OCI-LY1 (cell line): ENCODE measurements around the gene KBTBD2.

Experiments used
- H2AFZ ChIP-seq: fragments of 200-600 bp; sonication (generic), shearing (Covaris generic); 2 replicates; pipeline ENCODE4 v1.6.0; 2014; ENCODE audit warnings: antibody characterized with exemption, mild to moderate bottlenecking, low read length
- H3F3A ChIP-seq: fragments of 200-600 bp; sonication (generic), shearing (Covaris generic); 2 replicates; pipeline ENCODE4 v1.6.0; 2014; ENCODE audit warnings: mild to moderate bottlenecking, antibody characterized with exemption, low read length, moderate library complexity; ENCODE audit not compliant: insufficient read depth
- H3K27ac ChIP-seq: fragments of 200-600 bp; sonication (generic); 2 replicates; pipeline ENCODE4 v1.5.1; 2014; ENCODE audit warnings: low read length, mixed run types, mild to moderate bottlenecking, low read depth; ENCODE audit not compliant: poor library complexity, severe bottlenecking
- H3K27me3 ChIP-seq: fragments of 200-600 bp; sonication (generic); 2 replicates; pipeline ENCODE4 v1.6.0; 2014; ENCODE audit warnings: antibody characterized with exemption, mild to moderate bottlenecking, low read length, moderate library complexity; ENCODE audit not compliant: insufficient read depth
- H3K36me3 ChIP-seq: fragments of 200-600 bp; sonication (generic); 2 replicates; pipeline ENCODE4 v1.6.1; 2014; ENCODE audit warnings: mild to moderate bottlenecking, antibody characterized with exemption, low read length, moderate library complexity, mixed read lengths; ENCODE audit not compliant: insufficient read depth
- H3K4me1 ChIP-seq: fragments of 200-600 bp; sonication (generic); 2 replicates; pipeline ENCODE4 v1.5.1; 2014; ENCODE audit warnings: mild to moderate bottlenecking, low read length, moderate library complexity; ENCODE audit not compliant: insufficient read depth, severe bottlenecking
- H3K4me2 ChIP-seq: fragments of 200-600 bp; sonication (generic), shearing (Covaris generic); 2 replicates; pipeline ENCODE4 v1.6.1; 2014; ENCODE audit warnings: low read length
- H3K4me3 ChIP-seq: fragments of 200-600 bp; sonication (generic); 2 replicates; pipeline ENCODE4 v1.5.1; 2014; ENCODE audit warnings: low read length, low read depth, mild to moderate bottlenecking, mixed read lengths; ENCODE audit not compliant: poor library complexity, severe bottlenecking
- H3K79me2 ChIP-seq: fragments of 200-600 bp; shearing (Covaris generic); 2 replicates; pipeline ENCODE4 v1.6.1; 2016; ENCODE audit warnings: mixed run types, low read length, mixed read lengths; ENCODE audit not compliant: insufficient read depth
- H3K9ac ChIP-seq: fragments of 200-600 bp; sonication (generic), shearing (Covaris generic); 2 replicates; pipeline ENCODE4 v1.6.1; 2014; ENCODE audit warnings: mild to moderate bottlenecking, low read length, mixed read lengths
- H3K9me2 ChIP-seq: fragments of 200-600 bp; sonication (generic), shearing (Covaris generic); 2 replicates; pipeline ENCODE4 v1.6.1; 2014; ENCODE audit warnings: low read depth, mild to moderate bottlenecking, low read length, mixed read lengths
- H3K9me3 ChIP-seq: fragments of 200-600 bp; shearing (Covaris generic); 2 replicates; pipeline ENCODE4 v1.6.1; 2014; ENCODE audit warnings: low read length, mixed read lengths
- H4K20me1 ChIP-seq: fragments of 200-600 bp; sonication (generic), shearing (Covaris generic); 2 replicates; pipeline ENCODE4 v1.6.0; 2016; ENCODE audit warnings: mild to moderate bottlenecking, low read length; ENCODE audit not compliant: insufficient read depth
- EZH2 ChIP-seq: fragments of 200-600 bp; sonication (generic), shearing (Covaris generic); IDR thresholded peaks from 2 replicates; pipeline ENCODE4 v1.8.0; 2017; ENCODE audit warnings: borderline replicate concordance, mixed run types, mild to moderate bottlenecking, antibody characterized with exemption, low read length, moderate library complexity, mixed read lengths
- TF ChIP-seq, protein P1 (sequence below): fragments of 200-600 bp; sonication (generic), shearing (Covaris generic); IDR thresholded peaks from 2 replicates; pipeline ENCODE4 v1.5.1; 2017; ENCODE audit warnings: mild to moderate bottlenecking, antibody characterized with exemption, low read length, moderate library complexity, mixed read lengths

The KBTBD2 gene

DNA sequence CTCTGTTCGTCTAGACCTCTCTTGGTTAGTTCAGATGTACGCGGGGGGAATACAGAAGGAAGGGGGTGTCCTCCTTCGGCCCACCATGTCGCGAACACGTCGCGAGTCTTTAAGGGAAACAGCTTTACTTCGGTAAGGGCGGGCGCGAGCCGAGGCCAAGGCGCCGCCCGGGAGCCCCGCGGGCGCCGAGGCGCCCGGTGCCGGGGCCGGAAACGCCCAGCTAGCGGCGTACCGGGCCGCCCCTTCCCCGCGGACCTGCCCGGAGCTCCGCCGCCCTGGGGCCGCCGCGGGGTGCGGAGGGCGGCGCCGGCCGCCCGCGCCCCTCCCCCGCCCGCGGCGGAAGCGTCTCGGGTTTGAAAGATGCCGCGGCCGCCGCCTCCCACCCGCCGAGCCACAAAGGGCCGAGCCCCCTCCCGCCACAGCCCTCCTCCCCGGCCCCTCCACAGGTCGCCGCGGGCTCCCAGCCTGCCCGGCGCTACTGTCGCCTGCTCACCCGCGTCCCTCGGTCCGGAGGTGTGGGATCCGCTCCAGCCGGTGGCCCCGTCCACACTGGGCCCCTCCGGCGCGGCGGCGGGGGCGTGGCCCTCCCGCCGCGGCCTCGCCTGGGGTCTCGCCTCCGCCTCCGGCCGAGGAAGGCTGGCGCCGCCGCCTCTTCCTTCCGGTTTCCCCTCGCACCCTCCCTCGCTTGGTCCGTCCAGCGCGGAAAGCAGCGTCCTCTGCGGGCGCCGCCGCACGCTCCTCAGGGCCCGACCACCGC is at the start of gene KBTBD2:
KBTBD2 (minus strand) TSS at position 718 of the 757 bp plus-strand sequence. CDS start 12,156 bp downstream, outside the sequence.
- Histone ChIP-seq H3K4me2 (peak within 1 kb of the TSS; percentile 94), H3K9ac (peak within 1 kb of the TSS; percentile 96), H3K9me2 (no peaks in the 10 kb centered on the region), H3K27me3 (no peaks in the 10 kb centered on the region; the same call in 1 of the 2 replicates), H4K20me1 (no peaks in the 10 kb centered on the region), H3K27ac (peak within 1 kb of the TSS; percentile 90), H3K9me3 (no peaks in the 10 kb centered on the region), H3K4me1 (peaks cover 34% of the 10 kb centered on the region), H3K36me3 (no peaks in the 10 kb centered on the region), H3K79me2 (peaks cover 45% of the 10 kb centered on the region), H3F3A (no peaks in the 10 kb centered on the region), H2AFZ (peak within 1 kb of the TSS; percentile 43), H3K4me3 (peak within 1 kb of the TSS; percentile 83)
- TF ChIP-seq, protein P1, sequence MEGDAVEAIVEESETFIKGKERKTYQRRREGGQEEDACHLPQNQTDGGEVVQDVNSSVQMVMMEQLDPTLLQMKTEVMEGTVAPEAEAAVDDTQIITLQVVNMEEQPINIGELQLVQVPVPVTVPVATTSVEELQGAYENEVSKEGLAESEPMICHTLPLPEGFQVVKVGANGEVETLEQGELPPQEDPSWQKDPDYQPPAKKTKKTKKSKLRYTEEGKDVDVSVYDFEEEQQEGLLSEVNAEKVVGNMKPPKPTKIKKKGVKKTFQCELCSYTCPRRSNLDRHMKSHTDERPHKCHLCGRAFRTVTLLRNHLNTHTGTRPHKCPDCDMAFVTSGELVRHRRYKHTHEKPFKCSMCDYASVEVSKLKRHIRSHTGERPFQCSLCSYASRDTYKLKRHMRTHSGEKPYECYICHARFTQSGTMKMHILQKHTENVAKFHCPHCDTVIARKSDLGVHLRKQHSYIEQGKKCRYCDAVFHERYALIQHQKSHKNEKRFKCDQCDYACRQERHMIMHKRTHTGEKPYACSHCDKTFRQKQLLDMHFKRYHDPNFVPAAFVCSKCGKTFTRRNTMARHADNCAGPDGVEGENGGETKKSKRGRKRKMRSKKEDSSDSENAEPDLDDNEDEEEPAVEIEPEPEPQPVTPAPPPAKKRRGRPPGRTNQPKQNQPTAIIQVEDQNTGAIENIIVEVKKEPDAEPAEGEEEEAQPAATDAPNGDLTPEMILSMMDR: no peak
- no peak for TF ChIP-seq EZH2

- no peaks in the 10 kb centered on the region for H3K9me2 ChIP-seq
- H2AFZ ChIP-seq: no peak overlapping the region
- no peaks in the 10 kb centered on the region; the same call in 1 of the 2 replicates for H3K36me3 ChIP-seq
- H3K9ac ChIP-seq: no peak overlapping the region
- H3K4me2 ChIP-seq: no peak overlapping the region
- TF ChIP-seq, protein P1: no peak
- TF ChIP-seq EZH2: no peak
- peaks cover 6% of the 10 kb centered on the region for H3K9me3 ChIP-seq
- no peaks in the 10 kb centered on the region for H4K20me1 ChIP-seq
- no peaks in the 10 kb centered on the region for H3F3A ChIP-seq
- H3K27me3 ChIP-seq: peaks cover 7% of the 10 kb centered on the region; the same call in 1 of the 2 replicates
- H3K4me1 ChIP-seq: no peaks in the 10 kb centered on the region
- no peaks in the 10 kb centered on the region for H3K79me2 ChIP-seq
- no peak overlapping the region for H3K27ac ChIP-seq
- no peak overlapping the region for H3K4me3 ChIP-seq
Observed at GRCh38 chr7:32941181-32941580, 49.6 kb upstream of the KBTBD2 start.

DNA sequence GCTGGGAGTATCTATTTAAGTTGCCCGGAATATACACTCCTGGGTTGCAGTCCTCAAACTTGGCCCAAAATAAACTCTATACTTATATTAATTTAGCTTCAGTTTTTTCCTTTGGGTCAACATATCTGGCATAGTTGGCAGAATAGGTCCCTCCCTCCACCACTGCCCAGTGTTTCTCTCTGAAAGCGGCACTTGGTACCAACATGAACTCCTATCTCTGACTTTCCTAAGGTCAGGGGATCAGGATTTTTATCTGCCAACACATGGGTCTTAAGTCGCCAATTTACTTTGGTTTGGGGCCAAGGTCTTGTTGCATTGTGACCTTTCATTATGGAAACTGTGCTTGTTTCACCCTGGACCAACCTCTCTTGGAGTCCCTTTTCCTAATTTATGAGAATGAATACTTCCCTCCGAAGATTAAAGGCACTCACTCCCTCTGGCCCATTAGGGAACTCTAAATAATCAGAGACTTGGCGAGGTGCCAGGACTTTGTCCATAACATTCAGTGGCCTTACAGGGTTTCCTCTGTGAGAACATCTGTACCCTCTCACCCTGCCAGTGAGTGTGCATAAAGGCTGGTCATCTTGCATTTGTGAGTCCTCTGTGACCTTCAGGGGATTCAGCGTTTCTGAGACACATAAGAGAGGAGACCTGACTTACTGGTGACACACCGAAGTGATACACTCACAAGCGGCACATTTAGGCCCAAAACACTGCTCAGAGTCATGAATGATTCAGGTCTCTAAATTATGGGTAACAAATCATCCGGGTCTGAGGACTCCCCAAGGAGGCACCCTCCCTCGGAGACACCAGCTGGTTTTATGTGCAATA is 46.0 kb upstream of the KBTBD2 start:
- TF ChIP-seq EZH2: no peak
- TF ChIP-seq, protein P1: no peak
- no peaks in the 10 kb centered on the region for H3K79me2 ChIP-seq
- no peak overlapping the region for H3K4me3 ChIP-seq
- no peaks in the 10 kb centered on the region for H3F3A ChIP-seq
- no peaks in the 10 kb centered on the region for H3K27me3 ChIP-seq
- no peaks in the 10 kb centered on the region for H3K4me1 ChIP-seq
- no peaks in the 10 kb centered on the region for H3K9me3 ChIP-seq
- H3K36me3 ChIP-seq: no peaks in the 10 kb centered on the region
- H3K9ac ChIP-seq: no peak overlapping the region
- H3K9me2 ChIP-seq: no peaks in the 10 kb centered on the region
- no peak overlapping the region for H3K27ac ChIP-seq
- H4K20me1 ChIP-seq: no peaks in the 10 kb centered on the region
- no peak overlapping the region for H3K4me2 ChIP-seq
- H2AFZ ChIP-seq: no peak overlapping the region
